B cell (primary cell): ENCODE measurements around the gene CNKSR2. TPM values are rescaled to one million over a fixed set of nuclear protein-coding genes. Genes with fewer than 3 reads are reported as not detected.
A peak's percentile ranks its signal among the peaks of the same experiment; 100 is the strongest.

Experiments used
- ATAC-seq: fragments of 200-7000 bp; cut with Tn5 transposase; one replicate; pipeline ENCODE4 v1.10.0; 2021; ENCODE audit warnings: low read depth, mild to moderate bottlenecking, moderate number of reproducible peaks, moderate library complexity
- CTCF ChIA-PET: fragments of 350-600 bp; sonication (Branson Sonifier 250); formaldehyde crosslinking; loops from one replicate; lab custom pipeline; 2021; ENCODE audit warnings: antibody characterized with exemption, inconsistent platforms; lab: Charles Lee
- POLR2A ChIA-PET: fragments of 350-600 bp; sonication (Branson Sonifier 250); formaldehyde crosslinking; loops from one replicate; lab custom pipeline; 2021; ENCODE audit warnings: antibody characterized with exemption; lab: Charles Lee
- DNase-seq: peaks from one replicate; pipeline ENCODE4 v3.0.0; 2013
- H2AFZ ChIP-seq: 2 replicates; pipeline ENCODE4 v1.6.1; 2012; ENCODE audit warnings: mild to moderate bottlenecking, low read depth, low read length; ENCODE audit not compliant: insufficient read depth, poor library complexity, severe bottlenecking
- H3K27ac ChIP-seq, 2 donors: 1 replicate in 1 of 2; 2 replicates in 1 of 2; pipeline ENCODE4 v1.5.1; 2012 to 2013; ENCODE audit warnings: low read length in 2 of 2, mild to moderate bottlenecking in 2 of 2, moderate library complexity in 1 of 2
- H3K27me3 ChIP-seq, 4 experiments: fragments of 200-600 bp in 1 of 4; sonication (generic) in 1 of 4; replicated peaks in 1 of 4; 1 replicate in 2 of 4; 2 replicates in 2 of 4; pipeline versions ENCODE4 v1.6.1 to v1.7.0; 2013 to 2016; ENCODE audit warnings: low read length in 3 of 4, mild to moderate bottlenecking in 2 of 4, mixed read lengths in 1 of 4, moderate library complexity in 1 of 4; ENCODE audit not compliant: insufficient read depth in 4 of 4, control insufficient read depth in 3 of 4; ENCODE audit errors: control extremely low read depth in 1 of 4
- H3K36me3 ChIP-seq, 2 experiments: replicated peaks in 1 of 2; 1 replicate in 1 of 2; 2 replicates in 1 of 2; pipeline versions ENCODE4 v1.6.1 to v1.7.1; 2013; ENCODE audit warnings: low read length in 1 of 2; ENCODE audit not compliant: insufficient read depth in 2 of 2, control insufficient read depth in 1 of 2; ENCODE audit errors: control extremely low read depth in 1 of 2, extremely low read depth in 1 of 2
- H3K4me1 ChIP-seq, 2 donors: fragments of 200-600 bp in 1 of 2; sonication (generic) in 1 of 2; 1 replicate in 1 of 2; 2 replicates in 1 of 2; pipeline versions ENCODE4 v1.5.1 to v1.6.1; 2013 to 2017; ENCODE audit warnings: low read length in 2 of 2; ENCODE audit not compliant: control insufficient read depth in 2 of 2, insufficient read depth in 2 of 2
- H3K4me2 ChIP-seq: replicated peaks from 2 replicates; pipeline ENCODE3; 2012; ENCODE audit warnings: mild to moderate bottlenecking, low read depth, low read length; ENCODE audit not compliant: poor library complexity, severe bottlenecking
- H3K4me3 ChIP-seq, 5 experiments: fragments of 200-600 bp in 1 of 5; sonication (generic) in 1 of 5; 1 replicate in 3 of 5; 2 replicates in 2 of 5; pipeline versions ENCODE4 v1.5.1 to v1.7.0; 2011 to 2016; ENCODE audit warnings: low read length in 4 of 5, mild to moderate bottlenecking in 4 of 5, low read depth in 2 of 5, control low read depth in 1 of 5, moderate library complexity in 1 of 5; ENCODE audit not compliant: insufficient read depth in 1 of 5; ENCODE audit errors: control extremely low read depth in 1 of 5, extremely low read depth in 1 of 5
- H3K79me2 ChIP-seq: fragments of 200-600 bp; sonication (generic); one replicate; pipeline ENCODE4 v1.6.0; 2016; ENCODE audit warnings: low read length; ENCODE audit not compliant: control insufficient read depth, insufficient read depth
- H3K9ac ChIP-seq: fragments of 200-600 bp; sonication (generic); 2 replicates; pipeline ENCODE4 v1.6.1; 2017; ENCODE audit warnings: mild to moderate bottlenecking, low read length, moderate library complexity
- H3K9me3 ChIP-seq, 3 donors: one replicate each; pipeline versions ENCODE4 v1.6.1 to v1.7.1; 2013; ENCODE audit warnings: low read length in 2 of 3; ENCODE audit not compliant: control insufficient read depth in 2 of 3, insufficient read depth in 1 of 3; ENCODE audit errors: control extremely low read depth in 1 of 3
- H4K20me1 ChIP-seq: 2 replicates; pipeline ENCODE4 v1.6.0; 2012; ENCODE audit warnings: mild to moderate bottlenecking, low read length; ENCODE audit not compliant: insufficient read depth, control insufficient read depth, poor library complexity, severe bottlenecking
- H3K27ac Mint-ChIP-seq: one replicate; pipeline ENCODE4 v1.8.0; 2021; ENCODE audit warnings: mixed read lengths
- H3K27me3 Mint-ChIP-seq: one replicate; pipeline ENCODE4 v1.8.0; 2021; ENCODE audit warnings: mixed read lengths
- H3K4me1 Mint-ChIP-seq: one replicate; pipeline ENCODE4 v1.8.0; 2021; ENCODE audit warnings: mixed read lengths
- H3K4me3 Mint-ChIP-seq: one replicate; pipeline ENCODE4 v1.8.0; 2021; ENCODE audit warnings: mixed read lengths
- H3K9me3 Mint-ChIP-seq: one replicate; pipeline ENCODE4 v1.8.0; 2022; ENCODE audit warnings: mixed read lengths; ENCODE audit not compliant: insufficient read depth
- EZH2 ChIP-seq: IDR thresholded peaks from 2 replicates; pipeline ENCODE4 v1.6.1; 2012; ENCODE audit warnings: borderline replicate concordance, low read depth, mild to moderate bottlenecking, moderate library complexity, low read length; ENCODE audit not compliant: insufficient read depth, poor library complexity, severe bottlenecking
- WGBS: methylation state at CpG from one replicate; pipeline ENCODE4 v1.1.5; 2013; ENCODE audit warnings: missing lambda C conversion rate; ENCODE audit not compliant: insufficient coverage; 5-methylcytosine and 5-hydroxymethylcytosine counted together
- intact Hi-C: fragments of 100-400 bp; cut with micrococcal nuclease; formaldehyde crosslinking; loops from one replicate; pipeline ENCODE4 v1.10.0; 2022
- polyA minus RNA-seq: library from RNA; depleted of rRNA, polyadenylated mRNA; stranded (reverse); fragments of >200 nt; gene quantifications from 2 replicates; pipeline ENCODE4 v1.2.3, GENCODE V29; 2012
- polyA plus RNA-seq: library from polyadenylated mRNA; depleted of rRNA; stranded (reverse); fragments of >200 nt; gene quantifications from 2 replicates; pipeline ENCODE4 v1.2.3, GENCODE V29; 2012
- total RNA-seq, 2 donors: library from RNA; stranded (reverse); fragments of 120-200 nt in 1 of 2; gene quantifications; 1 replicate in 1 of 2; 2 replicates in 1 of 2; pipeline versions ENCODE4 v1.2.3 to v1.2.4, GENCODE V29; 2013 to 2022
- TF ChIP-seq, protein P1 (sequence below): fragments of 200-600 bp; IDR thresholded peaks from one replicate; pipeline ENCODE4 v1.8.0; 2022; ENCODE audit warnings: antibody characterized with exemption, mild to moderate bottlenecking

The CNKSR2 gene
- total RNA-seq = 18.8 and 22.5 TPM in 2 replicates
- 26.7 TPM for total RNA-seq (2013)
- polyA plus RNA-seq = 11.5 and 19.1 TPM in 2 replicates
- polyA minus RNA-seq = 18.2 and 75.6 TPM in 2 replicates

DNA sequence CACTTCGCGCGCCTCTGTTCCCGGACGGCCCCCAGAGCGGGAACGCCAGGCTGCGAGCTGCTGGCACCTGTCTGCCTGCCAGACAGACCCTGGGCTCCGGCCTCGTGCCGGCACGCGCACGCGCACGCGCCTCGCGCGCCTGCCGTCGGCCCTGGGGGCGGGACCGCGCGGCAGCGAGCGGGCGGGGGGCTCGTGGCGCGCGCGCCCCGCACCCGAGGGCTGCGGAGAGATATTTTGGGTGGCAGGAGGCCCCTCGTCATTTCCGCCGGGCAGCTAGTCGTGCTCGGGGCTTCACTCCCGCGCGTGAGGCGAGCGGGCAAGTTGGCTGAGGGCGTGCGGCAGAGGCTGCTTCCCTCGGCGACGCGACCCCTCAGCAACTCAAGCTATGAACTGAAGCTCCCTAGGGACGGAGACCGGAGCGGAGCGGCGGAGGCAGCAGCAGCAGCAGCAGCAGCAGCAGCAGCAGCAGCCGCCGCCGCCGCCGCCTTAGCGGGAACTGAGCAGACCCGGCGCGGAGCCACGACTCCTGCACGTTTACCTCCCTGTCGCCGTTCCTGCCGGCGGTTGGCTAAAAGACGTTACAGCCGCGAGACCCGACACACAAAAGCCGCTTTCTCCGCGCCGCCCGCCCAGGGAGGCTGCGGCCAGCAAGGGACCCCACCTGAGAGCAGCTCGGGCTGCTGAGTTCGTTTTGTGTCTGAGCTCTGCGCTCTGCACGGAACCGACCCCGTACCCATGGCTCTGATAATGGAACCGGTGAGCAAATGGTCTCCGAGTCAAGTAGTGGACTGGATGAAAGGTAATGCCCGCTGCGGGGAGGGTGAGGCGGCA is at the start of gene CNKSR2:
Gene CNKSR2, plus strand, starts transcription at position 256 of the 831 bp plus-strand sequence. Its CDS starts 480 bp downstream, at position 736.
- Histone ChIP-seq H3K36me3 (no peaks in the 10 kb centered on the region), H3K27me3 (no peaks in the 10 kb centered on the region), H3K4me3 (peak within 1 kb of the TSS in 4 of 5 experiments; percentile 74 to 83 (median 82)), H2AFZ (peak within 1 kb of the TSS; percentile 80), H3K9ac (peak within 1 kb of the TSS; percentile 79), H3K79me2 (peaks cover 3% of the 10 kb centered on the region), H3K4me1 (peaks cover 6 to 18% of the 10 kb centered on the region in 2 donors), H3K9me3 (no peaks in the 10 kb centered on the region), H3K27ac (peak within 1 kb of the TSS; percentile 73 to 84), H4K20me1 (no peaks in the 10 kb centered on the region), H3K4me2 (peak within 1 kb of the TSS; percentile 75)
- H3K4me3 Mint-ChIP-seq = peak within 1 kb of the TSS; percentile 92
- POLR2A ChIA-PET = interaction anchor here (0.5 to 1.2 kb wide), 5 partner anchors 26 to 1601 kb away, joined by 3 to 7 read pairs (median 4); no protein-coding TSS in a partner anchor
- TF ChIP-seq EZH2 = no peak
- TF ChIP-seq, protein P1, sequence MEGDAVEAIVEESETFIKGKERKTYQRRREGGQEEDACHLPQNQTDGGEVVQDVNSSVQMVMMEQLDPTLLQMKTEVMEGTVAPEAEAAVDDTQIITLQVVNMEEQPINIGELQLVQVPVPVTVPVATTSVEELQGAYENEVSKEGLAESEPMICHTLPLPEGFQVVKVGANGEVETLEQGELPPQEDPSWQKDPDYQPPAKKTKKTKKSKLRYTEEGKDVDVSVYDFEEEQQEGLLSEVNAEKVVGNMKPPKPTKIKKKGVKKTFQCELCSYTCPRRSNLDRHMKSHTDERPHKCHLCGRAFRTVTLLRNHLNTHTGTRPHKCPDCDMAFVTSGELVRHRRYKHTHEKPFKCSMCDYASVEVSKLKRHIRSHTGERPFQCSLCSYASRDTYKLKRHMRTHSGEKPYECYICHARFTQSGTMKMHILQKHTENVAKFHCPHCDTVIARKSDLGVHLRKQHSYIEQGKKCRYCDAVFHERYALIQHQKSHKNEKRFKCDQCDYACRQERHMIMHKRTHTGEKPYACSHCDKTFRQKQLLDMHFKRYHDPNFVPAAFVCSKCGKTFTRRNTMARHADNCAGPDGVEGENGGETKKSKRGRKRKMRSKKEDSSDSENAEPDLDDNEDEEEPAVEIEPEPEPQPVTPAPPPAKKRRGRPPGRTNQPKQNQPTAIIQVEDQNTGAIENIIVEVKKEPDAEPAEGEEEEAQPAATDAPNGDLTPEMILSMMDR = no peak
- peak; percentile 76 for ATAC-seq
- intact Hi-C loops = loop anchor here (2.0 to 10.0 kb wide), 3 partner anchors 64 to 1110 kb away; partner anchors contain the start of gene RPS6KA3
- WGBS = under 1% methylated on average over 81 of the region's 94 CpGs
- H3K4me1 Mint-ChIP-seq = peaks cover 32% of the 10 kb centered on the region
- DNase-seq = peak; percentile 87
- no peaks in the 10 kb centered on the region for H3K9me3 Mint-ChIP-seq
- H3K27me3 Mint-ChIP-seq = no peaks in the 10 kb centered on the region
- H3K27ac Mint-ChIP-seq = peak within 1 kb of the TSS; percentile 90
- CTCF ChIA-PET = no interaction called here

DNA sequence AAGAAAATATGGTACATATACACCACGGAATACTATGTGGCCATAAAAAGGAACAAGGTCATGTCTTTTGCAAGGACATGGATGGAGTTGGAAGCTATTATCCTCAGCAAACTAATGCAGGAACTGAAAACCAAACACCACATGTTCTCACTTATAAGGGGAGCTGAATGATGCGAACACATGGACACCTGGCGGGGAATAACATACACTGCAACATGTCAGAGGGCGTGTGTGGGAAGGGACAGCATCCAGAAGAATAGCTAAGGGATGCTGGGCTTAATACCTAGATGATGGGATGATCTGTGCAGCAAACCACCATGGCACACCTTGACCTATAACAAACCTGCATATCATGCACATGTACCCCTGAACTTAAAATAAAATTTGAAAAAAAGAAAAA is 19.5 kb upstream of the CNKSR2 start:
- Histone ChIP-seq H3K36me3 (no peaks in the 10 kb centered on the region), H3K79me2 (no peaks in the 10 kb centered on the region), H3K9ac (no peak overlapping the region), H2AFZ (no peak overlapping the region), H3K4me1 (no peaks in the 10 kb centered on the region), H4K20me1 (no peaks in the 10 kb centered on the region), H3K27me3 (no peaks in the 10 kb centered on the region), H3K4me2 (no peak overlapping the region), H3K27ac (no peak overlapping the region), H3K4me3 (no peak overlapping the region), H3K9me3 (peaks cover 0 to 2% (median 0%) of the 10 kb centered on the region in 3 donors)
- ATAC-seq (no peak), DNase-seq (no peak)
- no peak for TF ChIP-seq EZH2
- TF ChIP-seq, protein P1 = no peak
- intact Hi-C loops = no loop called here
- ChIA-PET CTCF (no interaction called here), POLR2A (no interaction called here)
- Mint-ChIP-seq H3K9me3 (peaks cover 5% of the 10 kb centered on the region), H3K27ac (no peak overlapping the region), H3K4me3 (no peak overlapping the region), H3K4me1 (no peaks in the 10 kb centered on the region), H3K27me3 (no peaks in the 10 kb centered on the region)
- no CpG with 5 or more reads among the region's 4 CpGs for WGBS
